Panc1 (cell line): ENCODE results near the gene MAPK8IP3. TPM values are rescaled to one million over a fixed set of nuclear protein-coding genes. Genes with fewer than 3 reads are reported as not detected.

Experiments
- ATAC-seq: fragments of 200-7000 bp; cut with Tn5 transposase; 2 replicates; pipeline ENCODE4 v1.9.1; 2020; ENCODE audit warnings: mild to moderate bottlenecking, moderate library complexity
- BruUV-seq: library from RNA; stranded (reverse); fragments of 400-500 nt; replicated peaks from 2 replicates; lab custom pipeline; 2021; lab: Mats Ljungman, UMichigan
- CTCF ChIA-PET: fragments of 300-600 bp; sonication (Branson Sonifier 250); formaldehyde crosslinking; loops from one replicate; lab custom pipeline; 2022; ENCODE audit warnings: antibody characterized with exemption; lab: Charles Lee
- POLR2A ChIA-PET: fragments of 300-600 bp; sonication (Branson Sonifier 250); formaldehyde crosslinking; loops from one replicate; lab custom pipeline; 2022; ENCODE audit warnings: antibody characterized with exemption; lab: Charles Lee
- DNase-seq: peaks from one replicate; pipeline ENCODE4 v3.0.0-alpha.2; 2010; ENCODE audit warnings: low read depth, low spot score
- H3K27ac ChIP-seq: 2 replicates; pipeline ENCODE4 v1.5.1; 2011; ENCODE audit warnings: mild to moderate bottlenecking, low read length, inconsistent platforms
- H3K27me3 ChIP-seq: fragments of 200-500 bp; sonication (Bioruptor generic); 2 replicates; pipeline ENCODE4 v1.6.0; 2014; ENCODE audit warnings: low read length, inconsistent platforms; ENCODE audit not compliant: control insufficient read depth, insufficient read depth
- H3K36me3 ChIP-seq: fragments of 200-500 bp; sonication (Bioruptor generic); 2 replicates; pipeline ENCODE4 v1.5.1; 2014; ENCODE audit warnings: inconsistent platforms, mild to moderate bottlenecking, low read length, moderate library complexity; ENCODE audit not compliant: control insufficient read depth, insufficient read depth
- H3K4me1 ChIP-seq: 2 replicates; pipeline ENCODE4 v1.5.1; 2011; ENCODE audit warnings: inconsistent platforms, mild to moderate bottlenecking, low read length, moderate library complexity; ENCODE audit not compliant: control insufficient read depth, insufficient read depth
- H3K4me3 ChIP-seq, 2 experiments: 2 replicates each; pipeline ENCODE4 v1.5.1; 2011 to 2012; ENCODE audit warnings: low read depth in 2 of 2, low read length in 2 of 2, mild to moderate bottlenecking in 2 of 2, inconsistent platforms in 1 of 2, moderate library complexity in 1 of 2
- H3K9me3 ChIP-seq: fragments of 200-500 bp; sonication (Bioruptor generic); 2 replicates; pipeline ENCODE4 v1.5.1; 2014; ENCODE audit warnings: low read depth, mild to moderate bottlenecking, inconsistent platforms, low read length, moderate library complexity; ENCODE audit not compliant: control insufficient read depth, insufficient read depth
- POLR2AphosphoS5 ChIP-seq: IDR thresholded peaks from 2 replicates; pipeline ENCODE4 v1.6.1; 2012; ENCODE audit warnings: mild to moderate bottlenecking, low read depth, low read length, moderate library complexity
- SIN3A ChIP-seq: IDR thresholded peaks from 2 replicates; pipeline ENCODE4 v1.6.1; 2012; ENCODE audit warnings: low read depth, mild to moderate bottlenecking, low read length, moderate library complexity, borderline replicate concordance; ENCODE audit not compliant: insufficient read depth
- TCF7L2 ChIP-seq: IDR thresholded peaks from 2 replicates; pipeline ENCODE4 v1.6.1; 2011; ENCODE audit warnings: mild to moderate bottlenecking, low read depth, low read length, inconsistent platforms
- in situ Hi-C: cut with HindIII; loops from 2 replicates; pipeline ENCODE4 v1.10.0; 2016; ENCODE audit warnings: low sequenced_read_pairs, low pct_unique_long_range_greater_than_20kb
- intact Hi-C: fragments of 100-400 bp; cut with micrococcal nuclease; formaldehyde crosslinking; loops from one replicate; pipeline ENCODE4 v1.10.0; 2022; ENCODE audit not compliant: unreplicated experiment
- total RNA-seq: library from RNA; stranded (reverse); gene quantifications from one replicate; pipeline ENCODE4 v1.2.1, GENCODE V29; 2021; ENCODE audit not compliant: unreplicated experiment
- TF ChIP-seq, protein P1 (sequence below): fragments of 450-650 bp; IDR thresholded peaks from 2 replicates; pipeline ENCODE4 v1.5.1; 2017; ENCODE audit warnings: mild to moderate bottlenecking
- TF ChIP-seq, protein P2 (sequence below), 2 experiments: IDR thresholded peaks; 2 replicates each; pipeline ENCODE4 v1.6.1; 2011 to 2012; ENCODE audit warnings: low read depth in 2 of 2, control low read depth in 1 of 2, low read length in 1 of 2, mild to moderate bottlenecking in 1 of 2, moderate library complexity in 1 of 2; ENCODE audit not compliant: insufficient read depth in 1 of 2

MAPK8IP3 gene
- total RNA-seq, 1 experiment from 2014 or later, result 108 TPM

DNA sequence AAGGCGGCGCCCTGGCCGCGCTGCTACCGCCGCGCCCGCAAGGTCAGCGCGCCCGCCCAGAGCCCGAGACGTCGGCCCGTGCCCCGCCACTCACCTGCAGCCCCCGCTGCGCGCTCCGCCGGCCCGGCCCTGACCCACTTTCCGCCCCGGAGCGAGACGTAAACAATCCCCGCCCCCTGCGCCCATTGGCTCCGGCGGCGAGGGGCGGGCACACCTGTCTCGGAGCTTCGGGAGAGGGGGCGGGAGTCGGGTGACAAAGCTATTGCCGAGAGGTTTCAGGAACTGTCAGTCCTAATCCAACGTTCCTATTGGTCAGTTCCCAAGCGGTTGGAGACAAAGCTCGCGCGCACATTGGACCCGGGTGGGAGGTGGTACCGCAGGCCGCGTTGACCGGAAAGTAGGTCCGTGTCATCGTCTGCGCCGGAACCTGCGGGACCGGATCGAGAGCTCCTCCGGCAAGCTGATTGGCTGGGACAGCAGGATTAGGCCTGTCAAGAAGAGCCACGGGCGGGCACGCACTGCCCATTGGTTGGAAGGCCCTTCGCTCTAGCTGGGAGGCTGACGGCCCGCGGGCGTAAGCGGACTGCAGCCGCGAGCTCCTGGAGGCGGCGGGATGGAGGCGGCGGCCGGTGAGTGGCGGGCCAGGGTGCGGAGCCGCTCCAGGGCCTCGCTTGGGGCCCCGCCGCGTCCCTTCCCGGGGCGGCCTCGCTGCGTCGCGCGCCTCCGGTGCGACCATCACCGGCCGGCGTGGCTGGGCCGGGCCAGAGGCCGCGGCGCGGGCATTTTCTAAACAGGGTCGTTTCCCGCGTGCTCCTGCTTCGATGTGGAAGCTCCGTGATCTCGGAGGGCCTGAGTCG lies 76.6 kb downstream of the MAPK8IP3 start, which contains the start of the genes NUBP2 and SPSB3:
Gene NUBP2 (plus strand): TSS at position 553 of the 857 bp plus-strand sequence. CDS start 61 bp downstream, at position 614.
Gene SPSB3 (minus strand): TSS at position 164 of the 857 bp plus-strand sequence. CDS start 1,088 bp downstream, outside the sequence.
- intact Hi-C loops (no loop called here), in situ Hi-C loops (no loop called here)
- H3K4me1 ChIP-seq, result peaks cover 35% of the 10 kb centered on the region
- BruUV-seq, result no TSS peak
- peak within 1 kb of the TSS; percentile 91 for H3K27ac ChIP-seq
- H3K27me3 ChIP-seq, result no peaks in the 10 kb centered on the region
- CTCF ChIA-PET, result interaction anchor here (0.6 to 1.0 kb wide), 3 partner anchors 9 to 1306 kb away, joined by 3 to 5 read pairs (median 4); no protein-coding TSS in a partner anchor
- TF ChIP-seq, protein P1, sequence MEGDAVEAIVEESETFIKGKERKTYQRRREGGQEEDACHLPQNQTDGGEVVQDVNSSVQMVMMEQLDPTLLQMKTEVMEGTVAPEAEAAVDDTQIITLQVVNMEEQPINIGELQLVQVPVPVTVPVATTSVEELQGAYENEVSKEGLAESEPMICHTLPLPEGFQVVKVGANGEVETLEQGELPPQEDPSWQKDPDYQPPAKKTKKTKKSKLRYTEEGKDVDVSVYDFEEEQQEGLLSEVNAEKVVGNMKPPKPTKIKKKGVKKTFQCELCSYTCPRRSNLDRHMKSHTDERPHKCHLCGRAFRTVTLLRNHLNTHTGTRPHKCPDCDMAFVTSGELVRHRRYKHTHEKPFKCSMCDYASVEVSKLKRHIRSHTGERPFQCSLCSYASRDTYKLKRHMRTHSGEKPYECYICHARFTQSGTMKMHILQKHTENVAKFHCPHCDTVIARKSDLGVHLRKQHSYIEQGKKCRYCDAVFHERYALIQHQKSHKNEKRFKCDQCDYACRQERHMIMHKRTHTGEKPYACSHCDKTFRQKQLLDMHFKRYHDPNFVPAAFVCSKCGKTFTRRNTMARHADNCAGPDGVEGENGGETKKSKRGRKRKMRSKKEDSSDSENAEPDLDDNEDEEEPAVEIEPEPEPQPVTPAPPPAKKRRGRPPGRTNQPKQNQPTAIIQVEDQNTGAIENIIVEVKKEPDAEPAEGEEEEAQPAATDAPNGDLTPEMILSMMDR, result no peak
- peak; percentile 56; the same call in 1 of the 2 replicates for TF ChIP-seq SIN3A
- TF ChIP-seq TCF7L2, result peak; percentile 4; the same call in 1 of the 2 replicates
- TF ChIP-seq, protein P2, sequence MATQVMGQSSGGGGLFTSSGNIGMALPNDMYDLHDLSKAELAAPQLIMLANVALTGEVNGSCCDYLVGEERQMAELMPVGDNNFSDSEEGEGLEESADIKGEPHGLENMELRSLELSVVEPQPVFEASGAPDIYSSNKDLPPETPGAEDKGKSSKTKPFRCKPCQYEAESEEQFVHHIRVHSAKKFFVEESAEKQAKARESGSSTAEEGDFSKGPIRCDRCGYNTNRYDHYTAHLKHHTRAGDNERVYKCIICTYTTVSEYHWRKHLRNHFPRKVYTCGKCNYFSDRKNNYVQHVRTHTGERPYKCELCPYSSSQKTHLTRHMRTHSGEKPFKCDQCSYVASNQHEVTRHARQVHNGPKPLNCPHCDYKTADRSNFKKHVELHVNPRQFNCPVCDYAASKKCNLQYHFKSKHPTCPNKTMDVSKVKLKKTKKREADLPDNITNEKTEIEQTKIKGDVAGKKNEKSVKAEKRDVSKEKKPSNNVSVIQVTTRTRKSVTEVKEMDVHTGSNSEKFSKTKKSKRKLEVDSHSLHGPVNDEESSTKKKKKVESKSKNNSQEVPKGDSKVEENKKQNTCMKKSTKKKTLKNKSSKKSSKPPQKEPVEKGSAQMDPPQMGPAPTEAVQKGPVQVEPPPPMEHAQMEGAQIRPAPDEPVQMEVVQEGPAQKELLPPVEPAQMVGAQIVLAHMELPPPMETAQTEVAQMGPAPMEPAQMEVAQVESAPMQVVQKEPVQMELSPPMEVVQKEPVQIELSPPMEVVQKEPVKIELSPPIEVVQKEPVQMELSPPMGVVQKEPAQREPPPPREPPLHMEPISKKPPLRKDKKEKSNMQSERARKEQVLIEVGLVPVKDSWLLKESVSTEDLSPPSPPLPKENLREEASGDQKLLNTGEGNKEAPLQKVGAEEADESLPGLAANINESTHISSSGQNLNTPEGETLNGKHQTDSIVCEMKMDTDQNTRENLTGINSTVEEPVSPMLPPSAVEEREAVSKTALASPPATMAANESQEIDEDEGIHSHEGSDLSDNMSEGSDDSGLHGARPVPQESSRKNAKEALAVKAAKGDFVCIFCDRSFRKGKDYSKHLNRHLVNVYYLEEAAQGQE (IDR thresholded peaks at IDR 0.05; ENCODE audit: insufficient read depth in 1 of 2, low read depth in 2 of 2, low read length in 1 of 2), result no peak
- peak; percentile 84 for ATAC-seq
- POLR2A ChIA-PET, result interaction anchor here (0.6 kb wide), 1 partner anchor 344 kb away, joined by 3 read pairs; no protein-coding TSS in a partner anchor
- H3K9me3 ChIP-seq, result no peaks in the 10 kb centered on the region
- DNase-seq, result peak; percentile 100
- peaks cover 3% of the 10 kb centered on the region; the same call in 1 of the 2 replicates for H3K36me3 ChIP-seq
- H3K4me3 ChIP-seq, result peak within 1 kb of the TSS; percentile 97 to 98

DNA sequence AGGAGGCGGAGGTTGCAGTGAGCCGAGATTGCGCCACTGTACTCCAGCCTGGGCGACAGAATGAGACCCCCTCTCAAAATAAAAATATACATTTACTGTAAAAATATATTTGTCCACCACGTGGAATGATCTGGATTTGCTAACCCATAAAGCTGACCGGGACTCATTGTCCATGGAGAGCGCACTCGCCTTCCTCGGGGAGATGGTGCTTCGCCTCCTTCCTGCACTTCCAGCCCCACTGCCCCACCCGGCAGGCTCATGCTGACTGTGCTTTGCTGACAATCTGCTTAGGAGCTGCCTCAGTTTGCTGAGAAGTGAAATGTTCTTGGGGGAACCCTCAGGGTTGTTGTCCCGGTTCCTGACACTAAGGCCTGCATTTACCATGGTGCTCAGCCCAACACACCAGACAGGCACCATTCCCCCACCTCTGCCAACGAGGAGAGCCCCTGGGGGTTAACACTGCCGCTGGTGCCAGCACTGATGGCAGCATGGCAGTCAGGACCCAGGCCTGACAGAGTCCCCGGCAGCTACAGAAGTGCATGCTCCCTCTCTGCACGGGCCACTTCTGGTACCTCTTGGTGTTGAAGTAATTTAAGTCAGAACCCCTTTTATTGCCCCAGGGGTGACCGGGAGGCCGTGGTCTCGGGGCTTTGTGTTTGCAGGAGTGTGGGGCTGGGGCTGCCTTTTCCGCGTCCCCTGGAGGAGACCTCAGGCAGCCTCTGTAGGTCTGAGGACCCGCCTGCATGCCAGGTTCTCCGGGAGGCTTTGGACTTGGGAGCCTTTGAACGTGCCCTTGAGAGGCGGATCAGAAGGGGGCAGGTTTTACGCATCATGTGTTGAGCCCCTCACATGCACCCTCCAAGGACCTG lies 79.2 kb downstream of the MAPK8IP3 start:
- Histone ChIP-seq H3K4me1 (peaks cover 9% of the 10 kb centered on the region), H3K27me3 (no peaks in the 10 kb centered on the region), H3K4me3 (no peak overlapping the region), H3K27ac (no peak overlapping the region), H3K36me3 (peaks cover 3% of the 10 kb centered on the region; the same call in 1 of the 2 replicates), H3K9me3 (no peaks in the 10 kb centered on the region)
- DNase-seq (no peak), ATAC-seq (no peak)
- TF ChIP-seq, protein P2 (IDR thresholded peaks at IDR 0.05; ENCODE audit: insufficient read depth in 1 of 2, low read depth in 2 of 2, low read length in 1 of 2), result no peak
- TF ChIP-seq TCF7L2 (no peak), POLR2AphosphoS5 (no peak), SIN3A (no peak)
- TF ChIP-seq, protein P1, result no peak
- ChIA-PET POLR2A (no interaction called here), CTCF (interaction anchor here (0.6 kb wide), 1 partner anchor 110 kb away, joined by 3 read pairs; no protein-coding TSS in a partner anchor)
- in situ Hi-C loops (no loop called here), intact Hi-C loops (no loop called here)
- BruUV-seq, result TSS peak; percentile 33
